Bronchial epithelial cell (primary cell): ENCODE data around the gene SETDB1. TPM values are rescaled to one million over a fixed set of nuclear protein-coding genes. Genes with fewer than 3 reads are reported as not detected.

Experiments used
- DNase-seq: peaks from one replicate; pipeline ENCODE4 v3.0.0-alpha.2; 2010; ENCODE audit warnings: low read depth
- FAIRE-seq: peaks from 2 replicates; lab custom pipeline; 2011; peaks lifted over from hg19 to GRCh38; lab: Jason Lieb, UNC
- H3K27me3 ChIP-seq: 2 replicates; pipeline ENCODE4 v1.5.1; 2011; ENCODE audit warnings: low read length; ENCODE audit not compliant: control insufficient read depth, insufficient read depth
- H3K36me3 ChIP-seq: 2 replicates; pipeline ENCODE4 v1.5.1; 2011; ENCODE audit warnings: low read length; ENCODE audit not compliant: control insufficient read depth, insufficient read depth
- H3K4me3 ChIP-seq: 2 replicates; pipeline ENCODE4 v1.5.1; 2011; ENCODE audit warnings: mild to moderate bottlenecking, low read depth, low read length, control low read depth
- total RNA-seq: library from RNA; depleted of rRNA; stranded (reverse); fragments of >200 nt; gene quantifications from 2 replicates; pipeline ENCODE4 v1.2.1, GENCODE V29; 2014
- TF ChIP-seq, protein P1 (sequence below): IDR thresholded peaks from 2 replicates; pipeline ENCODE4 v1.5.1; 2011; ENCODE audit warnings: mild to moderate bottlenecking, moderate library complexity, low read length, control low read depth, inconsistent platforms; ENCODE audit not compliant: insufficient read depth, severe bottlenecking

The SETDB1 gene
- total RNA-seq, 1 donor from 2014 or later, result 24.0 TPM

DNA sequence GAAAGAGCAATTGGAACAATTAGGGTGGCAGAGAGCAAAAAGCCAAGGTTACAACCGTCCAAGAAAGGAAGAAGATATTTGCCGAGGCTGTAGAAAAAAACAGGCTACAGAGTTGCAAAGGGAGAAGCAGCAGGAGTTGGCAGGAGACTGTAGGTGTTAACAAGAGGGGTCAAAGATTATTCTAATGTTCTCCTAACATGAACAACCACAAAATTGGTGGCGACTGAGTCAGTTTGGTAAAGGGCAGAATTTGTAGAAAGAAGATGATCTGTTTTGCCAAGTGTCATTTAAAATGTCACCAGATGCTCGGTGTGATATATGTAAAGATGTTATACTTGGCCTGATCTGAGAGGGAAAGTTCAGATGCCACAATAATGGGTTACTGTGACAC lies 81.7 kb downstream of the SETDB1 start:
- H3K4me3 ChIP-seq, result no peak overlapping the region
- no peaks in the 10 kb centered on the region for H3K36me3 ChIP-seq
- H3K27me3 ChIP-seq, result no peaks in the 10 kb centered on the region
- DNase-seq (no peak), FAIRE-seq (no peak)
- TF ChIP-seq, protein P1, sequence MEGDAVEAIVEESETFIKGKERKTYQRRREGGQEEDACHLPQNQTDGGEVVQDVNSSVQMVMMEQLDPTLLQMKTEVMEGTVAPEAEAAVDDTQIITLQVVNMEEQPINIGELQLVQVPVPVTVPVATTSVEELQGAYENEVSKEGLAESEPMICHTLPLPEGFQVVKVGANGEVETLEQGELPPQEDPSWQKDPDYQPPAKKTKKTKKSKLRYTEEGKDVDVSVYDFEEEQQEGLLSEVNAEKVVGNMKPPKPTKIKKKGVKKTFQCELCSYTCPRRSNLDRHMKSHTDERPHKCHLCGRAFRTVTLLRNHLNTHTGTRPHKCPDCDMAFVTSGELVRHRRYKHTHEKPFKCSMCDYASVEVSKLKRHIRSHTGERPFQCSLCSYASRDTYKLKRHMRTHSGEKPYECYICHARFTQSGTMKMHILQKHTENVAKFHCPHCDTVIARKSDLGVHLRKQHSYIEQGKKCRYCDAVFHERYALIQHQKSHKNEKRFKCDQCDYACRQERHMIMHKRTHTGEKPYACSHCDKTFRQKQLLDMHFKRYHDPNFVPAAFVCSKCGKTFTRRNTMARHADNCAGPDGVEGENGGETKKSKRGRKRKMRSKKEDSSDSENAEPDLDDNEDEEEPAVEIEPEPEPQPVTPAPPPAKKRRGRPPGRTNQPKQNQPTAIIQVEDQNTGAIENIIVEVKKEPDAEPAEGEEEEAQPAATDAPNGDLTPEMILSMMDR, result no peak

DNA sequence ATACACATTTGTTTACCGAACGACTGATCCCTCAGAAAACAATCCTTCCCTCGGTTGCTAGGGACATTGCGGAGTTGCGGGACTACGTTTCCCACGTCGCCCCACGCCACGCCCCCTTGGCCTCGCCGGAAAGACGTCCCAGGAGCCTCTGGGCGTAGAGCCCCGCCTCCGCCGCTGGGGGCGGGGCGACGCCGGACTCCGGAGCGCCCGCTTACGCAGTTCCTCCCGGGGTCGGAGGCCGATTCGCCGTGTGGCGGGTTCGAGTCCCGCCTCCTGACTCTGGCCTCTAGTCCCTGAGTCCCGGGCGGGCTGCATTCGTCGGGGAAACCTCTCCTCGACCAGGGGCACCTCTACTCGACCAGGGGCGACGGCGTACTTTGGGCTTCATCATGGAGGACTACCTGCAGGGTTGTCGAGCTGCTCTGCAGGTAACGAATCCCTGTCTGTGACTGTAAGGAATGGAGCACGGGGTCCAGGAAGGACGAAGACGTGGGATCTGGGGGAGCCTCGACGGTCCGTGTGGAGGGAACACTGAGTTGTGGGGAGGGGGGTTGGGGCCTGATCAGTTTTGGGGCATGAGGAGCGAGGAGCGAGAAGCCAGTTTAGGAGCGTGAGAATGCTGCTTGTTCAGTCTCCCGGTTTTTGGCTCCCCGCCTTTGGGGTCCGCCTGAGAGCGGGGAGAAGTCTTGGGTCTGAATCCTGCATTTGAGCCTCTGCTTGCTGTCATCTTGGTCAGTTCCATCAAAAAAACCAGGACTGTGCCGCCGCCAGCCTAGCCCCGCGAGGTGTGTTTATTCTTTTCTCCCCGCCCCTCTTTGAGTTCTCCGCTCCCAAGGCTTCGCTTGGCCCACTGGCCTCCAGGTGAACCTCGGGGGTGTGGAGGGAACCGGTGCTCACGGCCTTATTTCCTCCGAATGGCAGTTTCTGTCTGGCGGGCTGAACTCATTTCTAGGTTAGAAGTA lies 82.4 kb downstream of the SETDB1 start, which contains the start of gene PRUNE1:
Gene PRUNE1 (plus strand): TSS at position 206 of the 962 bp plus-strand sequence. CDS start 184 bp downstream, at position 390.
- peak; percentile 92 for DNase-seq
- FAIRE-seq, result no peak
- TF ChIP-seq, protein P1, result no peak

DNA sequence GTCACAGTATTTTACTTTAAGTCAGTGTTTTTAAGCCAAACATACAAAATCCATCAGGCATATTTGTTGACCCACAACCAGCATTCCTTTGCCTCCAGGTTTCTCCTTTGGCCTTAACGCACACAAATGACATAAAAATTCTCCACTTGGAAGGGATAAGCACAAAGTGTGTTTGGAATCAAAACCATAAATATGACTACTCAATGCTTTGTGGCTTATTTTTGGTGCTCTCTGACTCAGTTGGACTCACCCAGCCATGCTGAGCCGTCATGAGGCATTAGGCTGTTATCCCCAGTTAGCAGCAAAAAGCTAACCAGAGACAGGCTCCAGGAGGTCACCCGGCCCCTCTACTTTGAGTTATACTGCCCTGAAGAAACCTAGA lies 83.0 kb downstream of the SETDB1 start:
- FAIRE-seq (no peak), DNase-seq (no peak)
- no peaks in the 10 kb centered on the region for H3K27me3 ChIP-seq
- no peaks in the 10 kb centered on the region for H3K36me3 ChIP-seq
- TF ChIP-seq, protein P1, result no peak
- peak overlapping the region; percentile 78 for H3K4me3 ChIP-seq

More for the DNA sequence above, 82.4 kb downstream of the SETDB1 start, which contains the start of gene PRUNE1:
- no peaks in the 10 kb centered on the region for H3K27me3 ChIP-seq
- H3K36me3 ChIP-seq, result no peaks in the 10 kb centered on the region
- peak within 1 kb of the TSS; percentile 78 for H3K4me3 ChIP-seq

DNA sequence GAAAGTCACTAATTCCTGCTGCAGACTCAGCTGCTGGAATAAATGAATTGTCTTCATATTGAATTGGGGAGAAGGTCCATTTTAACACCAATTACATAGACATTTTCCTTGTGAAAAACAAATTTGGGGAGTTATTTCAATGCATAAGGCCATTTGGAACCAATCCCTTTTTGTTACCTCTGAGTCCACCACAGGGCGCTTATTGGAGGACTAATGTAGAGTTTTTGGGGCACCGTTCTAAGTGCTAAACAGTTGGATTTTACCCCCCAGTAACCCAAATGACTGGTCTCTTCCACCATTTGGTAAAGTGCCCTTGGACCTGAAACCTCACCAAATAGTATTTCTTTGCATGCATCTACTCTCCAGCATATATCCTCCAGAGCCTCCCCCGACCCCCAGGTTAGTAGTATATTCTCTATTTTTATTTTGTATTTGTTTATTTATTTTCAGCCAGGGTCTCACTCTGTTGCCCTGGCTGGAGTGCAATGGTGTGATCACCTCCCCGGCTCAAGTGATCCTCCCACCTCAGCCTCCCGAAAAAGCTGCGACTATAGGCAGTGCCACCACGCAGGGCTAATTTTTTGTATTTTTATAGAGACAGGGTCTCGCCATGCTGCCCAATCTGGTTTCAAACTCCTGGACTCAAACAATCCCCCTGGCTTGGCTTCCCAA lies 83.6 kb downstream of the SETDB1 start:
- no peak for DNase-seq
- TF ChIP-seq, protein P1, result no peak
- no peaks in the 10 kb centered on the region for H3K27me3 ChIP-seq
- no peak for FAIRE-seq
- no peaks in the 10 kb centered on the region for H3K36me3 ChIP-seq
- H3K4me3 ChIP-seq, result no peak overlapping the region

DNA sequence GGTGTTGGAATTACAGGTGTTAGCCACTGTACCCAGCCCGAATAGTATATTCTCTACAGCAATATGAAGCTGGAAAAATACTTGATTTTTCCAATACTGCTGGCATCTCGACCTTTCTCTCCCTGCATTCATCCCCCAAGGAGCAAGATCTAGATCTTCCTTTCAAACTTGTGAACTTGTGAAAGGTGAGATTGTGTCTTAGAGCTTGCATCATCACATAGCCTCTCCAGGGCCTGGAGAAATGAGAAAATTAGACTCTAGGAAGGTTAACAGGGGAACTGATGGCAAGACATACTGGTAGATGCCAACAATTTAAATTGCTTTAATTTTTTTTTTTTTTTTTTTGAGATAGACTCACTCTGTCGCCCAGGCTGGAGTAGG lies 84.2 kb downstream of the SETDB1 start:
- FAIRE-seq (no peak), DNase-seq (no peak)
- Histone ChIP-seq H3K27me3 (no peaks in the 10 kb centered on the region), H3K36me3 (no peaks in the 10 kb centered on the region), H3K4me3 (no peak overlapping the region)
- TF ChIP-seq, protein P1, result no peak
